Natural killer cell treated with Interleukin-12 subunit alpha and Interleukin-12 subunit beta and Interleukin-15 and Interleukin-18, amount 100 ng/mL, for 72 hours (primary cell): Measurements from ENCODE around the gene SCN10A. TPM values are rescaled to one million over a fixed set of nuclear protein-coding genes. Genes with fewer than 3 reads are reported as not detected.
A peak's percentile ranks its signal among the peaks of the same experiment; 100 is the strongest.

ENCODE experiments used
- ATAC-seq, 2 donors: fragments of 150-1000 bp; cut with Tn5 transposase in 1 of 2; sonication (Bioruptor Pico), chemical (Tn5 transposase) in 1 of 2; 2 replicates each; pipeline ENCODE4 v1.10.0; 2021
- DNase-seq: peaks from one replicate; pipeline ENCODE4 v3.0.0; 2022; ENCODE audit warnings: low spot score
- H3K27ac Mint-ChIP-seq, 2 donors: 1 replicate in 1 of 2; 2 replicates in 1 of 2; pipeline ENCODE4 v1.8.0; 2022; ENCODE audit warnings: mixed read lengths in 2 of 2, mild to moderate bottlenecking in 1 of 2, moderate library complexity in 1 of 2
- H3K27me3 Mint-ChIP-seq, 2 donors: 1 replicate in 1 of 2; 2 replicates in 1 of 2; pipeline ENCODE4 v1.8.0; 2022; ENCODE audit warnings: mixed read lengths in 2 of 2
- H3K36me3 Mint-ChIP-seq: one replicate; pipeline ENCODE4 v1.8.0; 2022; ENCODE audit warnings: mixed read lengths
- H3K4me1 Mint-ChIP-seq, 2 donors: 1 replicate in 1 of 2; 2 replicates in 1 of 2; pipeline ENCODE4 v1.8.0; 2022; ENCODE audit warnings: low read depth in 2 of 2, mixed read lengths in 2 of 2, mild to moderate bottlenecking in 1 of 2
- H3K4me3 Mint-ChIP-seq: one replicate; pipeline ENCODE4 v1.8.0; 2022; ENCODE audit warnings: mixed read lengths
- H3K9me3 Mint-ChIP-seq: 2 replicates; pipeline ENCODE4 v1.8.0; 2022; ENCODE audit warnings: mixed read lengths
- total RNA-seq, 2 donors: library from RNA; stranded (reverse); gene quantifications; one replicate each; pipeline ENCODE4 v1.2.3, GENCODE V29; 2022

The SCN10A gene
- total RNA-seq, 2 donors from 2014 or later = not detected

- peaks cover 0 to 2% of the 10 kb centered on the region in 2 donors for H3K4me1 Mint-ChIP-seq
- H3K27me3 Mint-ChIP-seq = peaks cover 16 to 18% of the 10 kb centered on the region in 2 donors
- no peak overlapping the region for H3K27ac Mint-ChIP-seq
- no peak overlapping the region for H3K4me3 Mint-ChIP-seq
- no peak for DNase-seq
- no peaks in the 10 kb centered on the region for H3K9me3 Mint-ChIP-seq
- H3K36me3 Mint-ChIP-seq = no peaks in the 10 kb centered on the region
- no peak for ATAC-seq
These were observed 165.6 kb downstream of the SCN10A start for GRCh38 chr3:38650248-38650951.

- Mint-ChIP-seq H3K4me3 (peak within 1 kb of the TSS; percentile 72), H3K27me3 (peaks cover 16 to 17% of the 10 kb centered on the region in 2 donors), H3K27ac (no peak within 1 kb of the TSS), H3K9me3 (no peaks in the 10 kb centered on the region), H3K36me3 (no peaks in the 10 kb centered on the region), H3K4me1 (peaks cover 0 to 2% of the 10 kb centered on the region in 2 donors)
- DNase-seq (no peak), ATAC-seq (peak; percentile 80 to 86)
These were observed 166.3 kb downstream of the SCN10A start, which contains the start of gene SCN5A for GRCh38 chr3:38649500-38650247. Gene SCN5A, minus strand, starts transcription at chr3:38649687. Its CDS starts 16,380 bp downstream, at chr3:38633307.

DNA sequence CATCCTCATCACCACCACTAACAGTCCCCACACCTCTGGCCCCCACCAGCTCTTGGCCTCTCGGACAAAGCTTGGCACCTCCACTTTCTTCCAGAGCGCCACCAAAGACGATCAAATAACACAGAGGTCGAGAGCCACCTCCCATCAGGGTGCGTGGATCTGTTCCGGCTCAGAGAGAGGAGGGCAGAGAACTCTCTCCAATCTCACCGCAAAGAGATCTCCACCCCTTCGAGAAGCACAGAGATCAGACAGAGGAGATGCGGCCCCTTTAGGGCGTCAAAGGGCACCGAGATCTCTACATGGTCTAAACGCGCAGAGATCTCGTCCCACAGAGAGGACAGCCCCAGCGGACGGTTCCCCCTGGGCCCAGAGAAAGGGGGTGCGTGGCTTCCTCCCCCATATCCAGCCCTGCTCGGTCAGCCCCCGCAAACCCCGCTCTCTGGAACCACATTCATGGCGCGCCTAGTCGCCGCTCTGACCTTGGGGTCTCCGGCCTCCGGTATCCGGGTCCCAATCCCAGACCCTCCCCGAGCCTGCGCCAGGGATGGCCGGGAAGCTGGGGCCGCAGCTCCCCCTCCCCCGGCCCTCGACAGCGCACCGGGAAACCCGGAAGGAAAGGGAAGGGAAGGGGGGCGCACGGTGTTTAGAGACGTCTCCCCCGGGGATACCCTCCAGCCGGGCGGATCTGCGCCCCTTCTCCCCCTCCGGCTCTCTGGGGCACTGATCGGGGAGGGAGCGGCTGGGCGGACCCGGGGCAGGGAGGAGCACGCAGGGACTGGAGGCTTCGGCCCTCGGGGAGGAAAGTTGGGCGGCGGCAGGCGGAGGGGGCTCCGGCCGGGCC is 167.1 kb downstream of the SCN10A start:
- Mint-ChIP-seq H3K36me3 (no peaks in the 10 kb centered on the region), H3K4me3 (peak overlapping the region; percentile 72), H3K4me1 (peaks cover 0 to 2% of the 10 kb centered on the region in 2 donors), H3K27me3 (peaks cover 16 to 17% of the 10 kb centered on the region in 2 donors), H3K27ac (no peak overlapping the region), H3K9me3 (no peaks in the 10 kb centered on the region)
- DNase-seq (no peak), ATAC-seq (peak in 1 of 2 donors; percentile 18)

GRCh38 chr3:38648024-38648658 is 167.9 kb downstream of the SCN10A start:
- Mint-ChIP-seq H3K27me3 (peaks cover 12% of the 10 kb centered on the region in 2 donors), H3K36me3 (no peaks in the 10 kb centered on the region), H3K4me1 (peaks cover 0 to 2% of the 10 kb centered on the region in 2 donors), H3K4me3 (peak overlapping the region; percentile 72), H3K9me3 (no peaks in the 10 kb centered on the region), H3K27ac (no peak overlapping the region)
- no peak for ATAC-seq
- DNase-seq = no peak

GRCh38 chr3:38647217-38647970 is 168.6 kb downstream of the SCN10A start:
- Mint-ChIP-seq H3K9me3 (no peaks in the 10 kb centered on the region), H3K4me1 (peaks cover 0 to 2% of the 10 kb centered on the region in 2 donors), H3K4me3 (no peak overlapping the region), H3K27me3 (peaks cover 4 to 6% of the 10 kb centered on the region in 2 donors), H3K36me3 (no peaks in the 10 kb centered on the region), H3K27ac (no peak overlapping the region)
- DNase-seq (no peak), ATAC-seq (no peak)

Other genes starting within 250 kb of the SCN10A start
- gene SCN5A, start 166.5 kb downstream of the SCN10A start, total RNA-seq = under 1 TPM in 1 of 2 donors, not detected in 1; 0.14 TPM
- under 1 TPM; 0.05 to 0.14 TPM for gene SCN11A, start 235.7 kb upstream of the SCN10A start, total RNA-seq
- gene WDR48, start 235.8 kb upstream of the SCN10A start, total RNA-seq = 10 to 100 TPM; 26.9 to 31.8 TPM